ENCODE data around the gene IDS.

IDS gene

DNA sequence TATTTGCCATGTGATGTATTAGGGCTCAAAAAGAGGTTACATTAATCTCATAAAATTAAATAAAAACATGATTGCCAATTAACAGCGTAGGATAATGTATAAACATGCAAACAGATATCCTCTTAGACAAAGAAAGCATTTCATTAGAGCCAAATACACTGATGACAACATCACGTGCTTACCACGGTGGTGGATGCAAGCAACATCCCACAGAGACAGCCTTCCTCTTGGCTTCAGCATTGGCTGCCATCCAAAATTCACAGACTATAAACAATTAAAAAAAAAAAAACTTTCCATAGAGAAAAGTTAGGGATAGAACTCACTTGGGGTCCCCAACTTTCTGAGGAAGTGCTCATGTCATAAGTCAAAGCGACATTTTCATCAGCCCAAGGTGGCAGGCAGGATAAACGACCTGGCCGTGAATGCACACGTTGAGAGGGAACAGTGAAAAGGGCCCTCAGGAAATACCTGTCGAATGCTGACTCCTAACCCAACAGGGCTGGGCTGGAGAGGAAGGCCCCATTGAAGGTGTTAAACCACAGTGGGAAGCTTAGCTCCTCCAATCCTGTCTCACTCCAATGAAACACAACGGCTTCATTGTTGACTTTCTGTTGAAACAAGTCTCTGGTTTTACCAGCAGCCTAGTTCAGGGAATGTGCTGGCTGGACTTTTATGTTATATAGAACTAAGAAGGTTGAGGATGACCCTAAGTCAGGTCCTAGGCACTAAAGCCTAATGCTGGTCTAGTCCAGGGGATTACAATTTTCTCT lies 48.4 kb downstream of the IDS start:
- DNase-seq (ENCODE audit: low read depth): no peak

DNA sequence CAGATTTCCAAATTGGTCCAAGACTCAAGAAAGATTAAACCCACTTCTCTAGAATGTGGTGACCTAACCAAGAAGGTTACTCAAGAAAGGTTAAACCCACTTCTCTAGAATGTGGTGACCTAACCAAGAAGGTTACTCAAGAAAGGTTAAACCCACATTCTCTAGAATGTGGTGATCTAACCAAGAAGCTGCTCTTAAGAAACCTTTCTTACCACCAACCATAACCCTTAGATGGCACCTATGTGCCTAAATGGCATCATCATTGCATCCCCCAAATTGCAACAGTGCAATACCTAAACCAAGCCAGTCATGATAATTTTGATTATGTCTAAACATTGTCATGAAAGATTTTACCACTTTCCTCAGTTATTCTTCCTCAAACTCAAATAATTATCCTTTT lies 49.2 kb downstream of the IDS start:
- no peak for DNase-seq (ENCODE audit: low read depth)

DNA sequence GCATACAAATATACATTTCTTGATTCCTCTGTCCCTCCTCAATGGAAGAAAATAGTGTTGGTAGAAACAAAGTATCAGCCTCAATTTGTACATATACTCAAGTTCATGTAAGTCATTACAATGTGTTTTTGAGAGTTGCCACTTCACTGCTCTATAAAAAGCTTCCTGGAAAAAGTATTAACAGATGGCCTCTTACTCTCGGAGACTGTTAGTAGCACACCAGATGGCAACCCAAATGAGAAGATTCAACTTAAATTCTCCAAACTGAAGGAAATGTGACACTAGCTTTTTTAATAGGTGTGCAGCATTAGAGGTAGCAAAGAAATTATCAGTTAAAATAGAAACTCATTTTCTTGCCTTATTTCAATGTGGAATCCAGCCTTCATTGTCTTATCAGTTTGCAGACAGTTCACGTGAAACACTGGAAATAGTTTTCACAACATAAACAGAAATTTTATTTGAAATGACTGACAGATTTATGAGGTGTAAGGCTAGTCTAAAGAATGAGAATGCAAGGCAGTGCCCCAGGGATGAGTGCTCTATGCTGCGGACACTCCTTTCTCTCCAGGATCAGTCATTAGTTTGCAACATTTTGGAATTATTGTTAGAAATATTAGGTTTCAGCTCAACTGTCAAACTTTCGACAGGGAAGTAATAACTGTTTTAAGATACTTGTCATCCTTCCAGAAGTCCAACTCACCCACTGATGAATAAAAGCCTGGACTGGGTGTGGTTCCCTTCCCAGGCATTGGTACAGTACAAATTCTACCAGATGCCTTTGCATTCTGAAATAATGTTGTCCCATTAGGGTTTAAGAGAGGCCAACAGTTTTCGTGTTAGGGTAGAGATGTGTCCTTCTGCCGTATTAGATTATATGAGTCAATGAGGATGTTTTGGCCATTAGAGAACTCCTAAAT lies 50.9 kb downstream of the IDS start:
- peak; percentile 3 for DNase-seq (ENCODE audit: low read depth)

DNA sequence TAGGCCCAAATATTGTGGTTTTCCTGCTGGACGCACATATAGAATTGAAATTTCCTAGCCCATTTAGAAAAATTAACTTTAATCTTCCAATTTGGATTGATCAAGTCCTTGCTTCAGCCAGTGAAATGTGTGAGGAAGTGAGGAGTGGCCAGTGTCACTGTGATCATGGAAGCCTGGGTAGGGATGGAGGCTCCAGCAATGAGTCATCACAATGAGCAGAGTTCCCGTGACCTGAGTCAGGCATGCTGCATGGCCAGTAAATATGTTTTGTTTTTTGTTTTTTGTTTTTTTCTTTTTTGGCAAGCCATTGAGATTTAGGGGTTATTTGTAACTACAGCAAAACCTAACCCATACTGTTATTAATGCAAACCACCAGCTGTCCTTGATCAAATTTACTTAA lies 52.1 kb downstream of the IDS start:
- peak; percentile 3 for DNase-seq (ENCODE audit: low read depth)

DNA sequence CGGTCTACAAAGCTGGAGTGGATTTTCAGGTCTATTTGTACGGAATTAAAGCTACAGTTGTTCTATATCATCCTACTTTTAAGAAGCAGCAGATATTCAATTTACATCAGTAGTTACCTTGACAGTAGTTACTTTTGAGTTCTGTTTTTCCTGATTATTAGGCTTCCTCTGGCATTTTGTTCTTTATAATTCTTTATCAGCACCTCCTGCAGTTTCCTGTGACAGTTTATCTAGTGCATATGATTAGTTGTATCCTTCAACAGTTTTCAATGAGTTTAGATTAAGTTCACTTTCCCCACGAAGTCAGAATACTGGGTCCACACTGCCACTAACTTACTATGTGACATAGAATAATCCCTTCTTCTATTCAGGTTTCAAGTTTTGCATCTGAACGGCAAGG lies 71.7 kb downstream of the IDS start:
- no peak for DNase-seq (ENCODE audit: low read depth)

DNA sequence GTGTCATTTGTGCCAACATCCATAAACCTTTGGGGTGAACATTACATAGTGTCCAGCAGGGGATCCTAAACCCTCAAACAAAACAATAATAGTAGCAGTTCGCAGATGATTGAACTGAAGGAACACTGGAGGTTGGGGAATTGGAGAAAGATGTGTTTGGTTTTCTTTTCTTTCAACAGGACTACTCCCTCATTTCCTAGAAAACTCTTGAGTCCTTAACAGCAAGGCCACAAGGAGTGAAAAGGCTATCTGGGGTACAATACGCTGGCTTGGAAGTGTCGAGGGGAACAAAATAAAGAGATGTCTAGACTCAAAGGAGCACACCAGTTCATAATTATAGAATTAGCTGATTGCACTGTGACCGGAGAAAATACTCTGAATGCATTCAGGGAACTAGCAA lies 72.1 kb downstream of the IDS start:
- no peak for DNase-seq (ENCODE audit: low read depth)

Measured in fibroblast of gingiva (primary cell).